Common myeloid progenitor, CD34-positive (primary cell): ENCODE results near the gene PRDM16.

Experiments used
- CTCF ChIA-PET: fragments of 350-600 bp; sonication (Branson Sonifier 250); formaldehyde crosslinking; loops from one replicate; lab custom pipeline; 2021; ENCODE audit warnings: antibody characterized with exemption; lab: Charles Lee
- POLR2A ChIA-PET: fragments of 350-600 bp; sonication (Branson Sonifier 250); formaldehyde crosslinking; loops from one replicate; lab custom pipeline; 2021; ENCODE audit warnings: antibody characterized with exemption; lab: Charles Lee
- DNase-seq, 3 donors: peaks; one replicate each; pipeline versions ENCODE4 v3.0.0 to v3.0.0-alpha.2; 2013
- H3K27ac ChIP-seq, 2 experiments: 1 replicate in 1 of 2; 2 replicates in 1 of 2; pipeline ENCODE4 v1.7.0; 2013; ENCODE audit warnings: inconsistent platforms in 2 of 2, low read length in 2 of 2, mild to moderate bottlenecking in 2 of 2, low read depth in 1 of 2, moderate library complexity in 1 of 2; ENCODE audit not compliant: severe bottlenecking in 2 of 2, insufficient read depth in 1 of 2, poor library complexity in 1 of 2
- H3K27me3 ChIP-seq, 5 experiments: replicated peaks in 2 of 5; 1 replicate in 3 of 5; 2 replicates in 2 of 5; pipeline versions ENCODE4 v1.6.1 to v1.7.0; 2013; ENCODE audit warnings: low read length in 4 of 5, mild to moderate bottlenecking in 2 of 5, moderate library complexity in 2 of 5, inconsistent platforms in 1 of 5; ENCODE audit not compliant: insufficient read depth in 5 of 5, control insufficient read depth in 4 of 5
- H3K36me3 ChIP-seq, 4 experiments: 1 replicate in 2 of 4; 2 replicates in 2 of 4; pipeline versions ENCODE4 v1.6.1 to v1.7.0; 2013; ENCODE audit warnings: low read length in 3 of 4, control low read depth in 1 of 4, mild to moderate bottlenecking in 1 of 4; ENCODE audit not compliant: control insufficient read depth in 4 of 4, insufficient read depth in 4 of 4
- H3K4me1 ChIP-seq, 4 experiments: 1 replicate in 3 of 4; 2 replicates in 1 of 4; pipeline versions ENCODE4 v1.6.1 to v1.7.1; 2013; ENCODE audit warnings: low read length in 3 of 4, mild to moderate bottlenecking in 3 of 4, control low read depth in 1 of 4, inconsistent platforms in 1 of 4, moderate library complexity in 1 of 4; ENCODE audit not compliant: control insufficient read depth in 4 of 4, insufficient read depth in 4 of 4; ENCODE audit errors: control extremely low read depth in 1 of 4
- H3K4me3 ChIP-seq, 7 experiments: 1 replicate in 4 of 7; 2 replicates in 3 of 7; pipeline versions ENCODE4 v1.5.1 to v1.7.0; 2013; ENCODE audit warnings: mild to moderate bottlenecking in 7 of 7, low read length in 6 of 7, moderate library complexity in 6 of 7, inconsistent platforms in 2 of 7, low read depth in 2 of 7, control low read depth in 1 of 7; ENCODE audit not compliant: insufficient read depth in 4 of 7, control insufficient read depth in 1 of 7; ENCODE audit errors: extremely low read depth in 1 of 7
- H3K9me3 ChIP-seq, 5 experiments: 1 replicate in 4 of 5; 2 replicates in 1 of 5; pipeline versions ENCODE4 v1.6.1 to v1.7.1; 2013; ENCODE audit warnings: low read length in 4 of 5, mild to moderate bottlenecking in 2 of 5, inconsistent platforms in 1 of 5, low read depth in 1 of 5, moderate library complexity in 1 of 5; ENCODE audit not compliant: control insufficient read depth in 4 of 5, insufficient read depth in 2 of 5; ENCODE audit errors: control extremely low read depth in 1 of 5
- WGBS: methylation state at CpG from one replicate; pipeline ENCODE4 v1.1.5; 2013; ENCODE audit not compliant: insufficient coverage; 5-methylcytosine and 5-hydroxymethylcytosine counted together

PRDM16 gene

GRCh38 chr1:3153902-3154795 lies 85.1 kb downstream of the PRDM16 start:
- H3K4me1 ChIP-seq = peaks cover 0 to 42% (median 27%) of the 10 kb centered on the region in 4 experiments
- no peak overlapping the region for H3K4me3 ChIP-seq
- no peaks in the 10 kb centered on the region for H3K27me3 ChIP-seq
- POLR2A ChIA-PET = no interaction called here
- H3K9me3 ChIP-seq = no peaks in the 10 kb centered on the region
- 97% methylated on average over 29 of the region's 38 CpGs for WGBS
- CTCF ChIA-PET = interaction anchor here (1.2 to 1.6 kb wide), 4 partner anchors 9 to 127 kb away, joined by 3 read pairs; no protein-coding TSS in a partner anchor
- DNase-seq = no peak
- H3K36me3 ChIP-seq = no peaks in the 10 kb centered on the region
- no peak overlapping the region for H3K27ac ChIP-seq

- CTCF ChIA-PET = interaction anchor here (1.3 to 1.6 kb wide), 3 partner anchors 8 to 21 kb away, joined by 3 read pairs; no protein-coding TSS in a partner anchor
- WGBS = 17% methylated on average over 32 of the region's 42 CpGs
- Histone ChIP-seq H3K36me3 (no peaks in the 10 kb centered on the region), H3K27me3 (no peaks in the 10 kb centered on the region), H3K4me1 (peaks cover 0 to 51% (median 28%) of the 10 kb centered on the region in 4 experiments), H3K27ac (no peak overlapping the region), H3K9me3 (no peaks in the 10 kb centered on the region), H3K4me3 (peak overlapping the region in 4 of 7 experiments; percentile 20 to 70 (median 42))
- DNase-seq = peak; percentile 44 to 78 (median 72)
- POLR2A ChIA-PET = no interaction called here
Measured at GRCh38 chr1:3155056-3155925, 86.3 kb downstream of the PRDM16 start.

- ChIA-PET CTCF (interaction anchor here (1.3 kb wide), 1 partner anchor 15 kb away, joined by 3 read pairs; no protein-coding TSS in a partner anchor), POLR2A (no interaction called here)
- H3K27ac ChIP-seq = no peak overlapping the region
- H3K36me3 ChIP-seq = no peaks in the 10 kb centered on the region
- H3K9me3 ChIP-seq = no peaks in the 10 kb centered on the region
- peak overlapping the region in 4 of 7 experiments; percentile 20 to 70 (median 42) for H3K4me3 ChIP-seq
- no CpG with 5 or more reads among the region's 5 CpGs for WGBS
- no peaks in the 10 kb centered on the region for H3K27me3 ChIP-seq
- peaks cover 0 to 57% (median 32%) of the 10 kb centered on the region in 4 experiments for H3K4me1 ChIP-seq
- no peak for DNase-seq
Measured at GRCh38 chr1:3155926-3156220, 86.9 kb downstream of the PRDM16 start.

GRCh38 chr1:3156936-3157335 lies 87.9 kb downstream of the PRDM16 start:
- whole genome bisulfite sequencing = 87% methylated on average over 14 of the region's 19 CpGs
- no peak for DNase-seq
- ChIA-PET CTCF (no interaction called here), POLR2A (interaction anchor here (0.7 kb wide), 1 partner anchor 17 kb away, joined by 3 read pairs; no protein-coding TSS in a partner anchor)
- no peaks in the 10 kb centered on the region for H3K27me3 ChIP-seq
- H3K36me3 ChIP-seq = no peaks in the 10 kb centered on the region
- no peaks in the 10 kb centered on the region for H3K9me3 ChIP-seq
- peak overlapping the region in 1 of 7 experiments; percentile 42 for H3K4me3 ChIP-seq
- H3K4me1 ChIP-seq = peaks cover 0 to 65% (median 37%) of the 10 kb centered on the region in 4 experiments
- H3K27ac ChIP-seq = no peak overlapping the region

- no peak overlapping the region for H3K4me3 ChIP-seq
- no CpG with 5 or more reads among the region's 4 CpGs for WGBS
Measured at GRCh38 chr1:3158347-3158746, 89.3 kb downstream of the PRDM16 start.

GRCh38 chr1:3159121-3159520 lies 90.1 kb downstream of the PRDM16 start:
- 96% methylated on average over 9 of the region's 10 CpGs for WGBS
- Histone ChIP-seq H3K27ac (no peak overlapping the region), H3K27me3 (no peaks in the 10 kb centered on the region), H3K9me3 (no peaks in the 10 kb centered on the region), H3K36me3 (no peaks in the 10 kb centered on the region), H3K4me3 (no peak overlapping the region), H3K4me1 (peaks cover 0 to 62% (median 37%) of the 10 kb centered on the region in 4 experiments)
- ChIA-PET POLR2A (no interaction called here), CTCF (no interaction called here)
- DNase-seq = peak in 2 of 3 donors; percentile 47 to 50

More at GRCh38 chr1:3158347-3158746, 89.3 kb downstream of the PRDM16 start:
- Histone ChIP-seq H3K4me1 (peaks cover 0 to 65% (median 37%) of the 10 kb centered on the region in 4 experiments), H3K27ac (no peak overlapping the region), H3K9me3 (no peaks in the 10 kb centered on the region), H3K36me3 (no peaks in the 10 kb centered on the region), H3K27me3 (no peaks in the 10 kb centered on the region)
- ChIA-PET POLR2A (interaction anchor here (0.7 kb wide), 1 partner anchor 22 kb away, joined by 4 read pairs; no protein-coding TSS in a partner anchor), CTCF (no interaction called here)
- DNase-seq = peak in 2 of 3 donors; percentile 60 to 69
